Choroid plexus epithelial cell (primary cell): ENCODE data around the gene AP5B1.
A peak's percentile ranks its signal among the peaks of the same experiment; 100 is the strongest.

Experiments used
- DNase-seq: peaks from one replicate; pipeline ENCODE4 v3.0.0-alpha.2; 2010; ENCODE audit warnings: low read depth
- H3K4me3 ChIP-seq: 2 replicates; pipeline ENCODE4 v1.5.1; 2011; ENCODE audit warnings: low read depth, mild to moderate bottlenecking, control low read depth, low read length, moderate library complexity
- TF ChIP-seq, protein P1 (sequence below): conservative IDR thresholded peaks from 2 replicates; pipeline ENCODE4 v1.5.1; 2011; ENCODE audit warnings: low read depth, mild to moderate bottlenecking, control low read depth, inconsistent platforms, low read length, moderate library complexity

Gene AP5B1, protein sequence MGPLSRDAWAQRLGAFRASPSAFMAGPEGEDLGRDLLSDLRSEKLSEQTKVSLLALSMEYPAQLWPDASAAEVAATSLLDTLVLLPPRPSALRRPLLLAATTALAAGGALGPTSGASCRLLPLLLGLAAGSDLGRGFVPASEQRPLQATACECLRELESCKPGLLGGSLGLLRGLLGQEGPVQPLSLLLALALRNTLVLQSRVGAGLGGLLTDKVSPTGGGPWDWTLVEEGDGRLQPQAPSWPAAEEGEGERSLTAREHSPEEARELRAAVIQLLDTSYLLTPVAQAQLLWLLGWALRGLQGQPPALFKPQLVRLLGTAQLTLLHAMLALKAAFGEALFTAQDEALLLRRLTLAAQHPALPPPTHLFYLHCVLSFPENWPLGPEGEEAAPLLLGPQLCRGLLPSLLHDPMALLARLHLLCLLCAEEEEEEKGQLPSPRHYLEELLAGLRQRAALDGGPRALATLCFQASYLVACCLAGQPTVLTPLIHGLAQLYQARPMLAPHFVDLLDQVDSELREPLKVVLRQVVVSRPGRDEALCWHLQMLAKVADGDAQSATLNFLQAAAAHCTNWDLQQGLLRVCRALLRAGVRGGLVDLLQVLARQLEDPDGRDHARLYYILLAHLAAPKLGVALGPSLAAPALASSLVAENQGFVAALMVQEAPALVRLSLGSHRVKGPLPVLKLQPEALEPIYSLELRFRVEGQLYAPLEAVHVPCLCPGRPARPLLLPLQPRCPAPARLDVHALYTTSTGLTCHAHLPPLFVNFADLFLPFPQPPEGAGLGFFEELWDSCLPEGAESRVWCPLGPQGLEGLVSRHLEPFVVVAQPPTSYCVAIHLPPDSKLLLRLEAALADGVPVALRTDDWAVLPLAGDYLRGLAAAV

DNA sequence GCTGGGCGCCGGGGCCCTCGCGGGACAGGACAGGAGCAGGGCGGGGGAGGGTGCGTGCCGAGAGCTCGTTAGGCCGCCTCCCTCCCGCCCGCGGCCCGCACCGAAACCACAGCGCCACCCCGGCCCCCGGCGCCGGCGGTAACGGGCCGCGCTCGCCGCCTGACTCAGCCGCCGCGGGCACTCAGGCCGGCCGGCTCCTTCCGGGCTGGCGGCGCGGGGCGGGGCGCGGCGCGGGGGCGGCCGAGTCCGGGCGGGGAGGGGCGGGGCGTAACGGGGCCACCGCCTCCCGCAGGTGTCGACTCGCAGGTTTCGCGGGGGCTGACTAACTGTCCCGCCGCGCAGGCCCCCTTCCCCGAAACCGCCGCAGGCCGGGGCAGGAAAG, at the start of gene AP5B1:
Gene AP5B1 (minus strand): TSS at position 207 of the 382 bp plus-strand sequence. CDS start 385 bp downstream, outside the sequence.
- DNase-seq, result peak; percentile 38
- TF ChIP-seq, protein P1, sequence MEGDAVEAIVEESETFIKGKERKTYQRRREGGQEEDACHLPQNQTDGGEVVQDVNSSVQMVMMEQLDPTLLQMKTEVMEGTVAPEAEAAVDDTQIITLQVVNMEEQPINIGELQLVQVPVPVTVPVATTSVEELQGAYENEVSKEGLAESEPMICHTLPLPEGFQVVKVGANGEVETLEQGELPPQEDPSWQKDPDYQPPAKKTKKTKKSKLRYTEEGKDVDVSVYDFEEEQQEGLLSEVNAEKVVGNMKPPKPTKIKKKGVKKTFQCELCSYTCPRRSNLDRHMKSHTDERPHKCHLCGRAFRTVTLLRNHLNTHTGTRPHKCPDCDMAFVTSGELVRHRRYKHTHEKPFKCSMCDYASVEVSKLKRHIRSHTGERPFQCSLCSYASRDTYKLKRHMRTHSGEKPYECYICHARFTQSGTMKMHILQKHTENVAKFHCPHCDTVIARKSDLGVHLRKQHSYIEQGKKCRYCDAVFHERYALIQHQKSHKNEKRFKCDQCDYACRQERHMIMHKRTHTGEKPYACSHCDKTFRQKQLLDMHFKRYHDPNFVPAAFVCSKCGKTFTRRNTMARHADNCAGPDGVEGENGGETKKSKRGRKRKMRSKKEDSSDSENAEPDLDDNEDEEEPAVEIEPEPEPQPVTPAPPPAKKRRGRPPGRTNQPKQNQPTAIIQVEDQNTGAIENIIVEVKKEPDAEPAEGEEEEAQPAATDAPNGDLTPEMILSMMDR, result no peak
- peak within 1 kb of the TSS; percentile 77 for H3K4me3 ChIP-seq

DNA sequence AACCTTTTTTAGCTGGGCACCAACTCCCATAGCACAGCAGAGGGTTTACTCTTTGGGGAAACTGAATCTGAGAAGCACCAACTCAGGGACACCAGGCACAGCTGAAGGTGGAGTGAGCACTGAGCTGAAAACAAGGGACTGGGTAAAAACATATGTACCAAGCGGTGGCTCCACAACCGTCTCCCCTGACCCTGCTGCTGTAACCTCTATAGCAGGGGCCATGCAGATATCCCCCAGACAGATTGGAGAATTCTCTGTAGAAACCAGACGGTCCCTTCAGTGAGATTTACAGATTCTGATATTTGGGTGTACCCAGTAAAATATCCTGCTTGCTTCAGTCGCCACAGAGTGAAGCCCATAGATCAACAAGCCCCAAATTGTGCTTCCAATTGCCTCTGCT, 48.7 kb upstream of the AP5B1 start:
- H3K4me3 ChIP-seq, result no peak overlapping the region
- no peak for DNase-seq
- TF ChIP-seq, protein P1, result no peak

DNA sequence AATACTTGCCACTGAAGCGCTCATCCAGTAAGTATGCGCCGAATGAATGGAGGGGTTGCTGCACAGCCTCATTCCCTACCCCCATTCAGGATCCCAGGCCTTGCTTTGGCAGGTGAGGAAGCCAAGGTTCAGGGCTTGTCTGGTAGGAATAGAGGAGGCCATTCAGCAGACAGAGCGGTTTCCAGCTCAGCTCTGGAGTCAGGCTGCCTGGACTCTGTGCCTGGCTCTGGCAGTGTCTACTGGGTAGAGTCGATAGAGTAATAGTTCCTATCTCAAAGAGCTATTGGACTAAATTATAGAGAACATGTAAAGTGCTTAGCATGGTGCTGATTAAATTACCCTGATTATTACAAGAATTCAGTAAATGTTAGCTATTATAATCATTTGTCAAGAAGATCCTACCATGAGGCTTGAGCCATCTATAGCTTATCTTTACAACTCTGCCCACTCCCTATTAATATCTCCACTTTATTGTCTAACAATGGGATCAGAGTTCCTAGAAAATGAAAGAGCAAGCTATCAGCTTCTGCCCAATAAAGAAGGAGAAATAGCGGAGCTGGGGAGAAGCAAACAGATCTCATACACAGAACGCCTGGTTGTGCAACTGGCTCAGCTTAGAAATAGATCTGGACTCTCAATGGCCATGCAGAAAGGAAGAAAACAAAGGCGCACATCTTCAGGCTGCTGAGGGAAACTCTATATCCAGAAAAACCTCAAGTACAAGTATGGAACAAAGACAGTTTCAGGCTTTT, 46.4 kb upstream of the AP5B1 start:
- TF ChIP-seq, protein P1, result no peak
- no peak for DNase-seq
- no peak overlapping the region for H3K4me3 ChIP-seq

DNA sequence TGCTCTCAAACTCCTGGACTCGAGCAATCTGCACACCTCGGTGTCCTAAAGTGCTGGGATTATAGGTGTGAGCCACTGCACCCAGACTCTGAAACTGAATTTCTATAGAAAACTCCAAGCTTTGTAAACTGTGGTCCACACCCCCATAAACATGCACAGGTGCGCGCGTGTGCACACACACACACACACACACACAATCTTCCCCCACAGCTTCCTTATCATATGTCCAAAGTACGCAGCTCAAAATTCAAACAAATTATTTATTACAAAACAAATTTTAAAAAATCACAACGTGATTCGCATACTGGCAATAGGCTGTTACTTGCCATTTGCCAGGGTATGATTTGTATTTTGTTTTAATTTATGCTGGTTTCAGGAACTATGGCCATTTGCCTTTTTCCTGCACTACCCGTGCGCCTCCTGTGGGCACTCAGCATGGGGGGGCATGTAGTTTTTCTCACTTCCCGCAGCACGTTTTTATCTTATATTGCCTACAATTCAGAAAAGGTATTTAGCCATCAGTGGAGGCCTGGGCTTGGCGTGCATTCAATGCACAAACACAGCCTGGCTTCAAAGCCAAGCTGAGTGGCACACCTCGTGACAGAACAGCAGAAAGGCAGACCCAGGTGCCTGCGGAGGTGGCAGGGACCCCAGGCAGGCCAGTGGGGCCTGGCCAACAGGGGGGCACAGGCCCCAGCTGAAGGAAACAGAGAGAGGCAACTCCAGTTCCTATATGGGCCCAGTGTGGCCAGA, 42.2 kb upstream of the AP5B1 start:
- TF ChIP-seq, protein P1, result no peak

DNA sequence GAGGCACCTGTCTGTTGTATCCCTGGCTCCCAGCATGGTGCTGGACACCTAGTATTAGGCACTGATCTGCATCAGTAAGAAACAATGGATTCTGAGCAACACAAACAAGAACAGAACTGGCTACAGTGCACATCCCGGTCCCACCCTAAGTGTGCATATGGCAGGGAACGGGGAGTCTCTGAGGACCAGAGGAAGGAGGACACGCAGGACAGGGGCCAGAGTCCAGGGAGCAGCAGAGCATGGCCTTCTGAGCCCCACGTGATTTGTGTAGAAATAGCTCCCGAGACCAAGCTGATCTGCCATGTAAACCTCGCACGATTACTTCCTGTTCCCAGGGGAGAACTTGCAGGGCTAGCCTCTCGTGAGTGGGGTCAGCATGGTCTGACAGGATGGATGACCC, 40.3 kb upstream of the AP5B1 start:
- TF ChIP-seq, protein P1, result no peak
- no peak overlapping the region for H3K4me3 ChIP-seq
- no peak for DNase-seq

More for the DNA sequence above, 42.2 kb upstream of the AP5B1 start:
- DNase-seq, result no peak
- no peak overlapping the region for H3K4me3 ChIP-seq
